Measurements from ENCODE around the gene LRTM2.

DNA sequence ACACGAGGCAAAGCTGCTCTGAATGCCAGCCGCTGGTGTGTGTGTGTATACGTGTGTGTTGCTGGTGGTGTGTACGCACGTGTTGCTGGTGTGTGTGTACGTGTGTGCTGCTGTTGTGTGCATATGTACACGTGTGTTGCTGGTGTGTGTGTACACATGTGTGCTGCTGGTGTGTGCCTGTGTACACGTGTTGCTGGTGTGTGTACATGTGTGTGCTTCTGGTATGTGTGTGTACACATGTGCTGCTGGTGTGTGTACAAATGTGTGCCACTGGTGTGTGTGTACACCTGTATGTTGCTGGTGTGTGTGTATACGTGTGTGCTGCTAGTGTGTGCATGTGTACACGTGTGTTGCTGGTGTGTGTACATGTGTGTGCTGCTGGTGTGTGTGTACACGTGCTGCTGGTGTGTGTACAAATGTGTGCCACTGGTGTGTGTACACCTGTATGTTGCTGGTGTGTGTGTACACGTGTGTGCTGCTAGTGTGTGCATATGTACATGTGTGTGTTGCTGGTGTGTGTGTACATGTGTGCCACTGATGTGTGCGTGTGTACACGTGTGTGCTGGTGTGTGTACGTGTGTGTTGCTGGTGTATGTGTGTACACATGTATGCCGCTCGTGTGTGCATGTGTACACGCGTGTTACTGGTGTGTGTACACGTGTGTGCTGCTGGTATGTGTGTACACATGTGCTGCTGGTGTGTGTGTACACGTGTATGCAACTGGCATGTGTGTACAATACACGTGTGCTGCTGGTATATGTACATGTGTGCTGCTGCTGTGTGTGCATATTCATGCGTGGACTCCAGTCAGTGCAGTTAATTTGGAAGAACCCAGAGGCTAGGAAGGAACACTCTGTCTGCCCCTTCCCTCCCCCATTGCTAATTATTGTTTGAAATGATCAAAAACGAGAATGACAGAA, 50.9 kb downstream of the LRTM2 start:
- TF ChIP-seq CTCF (conservative IDR thresholded peaks at IDR 0.05 in 1 of 2, IDR thresholded peaks at IDR 0.05 in 1 of 2; ENCODE audit: extremely low read depth in 1 of 2, insufficient read depth in 1 of 2, low read depth in 1 of 2, low read length in 2 of 2) (no peak), EZH2 (IDR thresholded peaks at IDR 0.05; ENCODE audit: borderline replicate concordance, low read length) (no peak)

Data from mammary epithelial cell (primary cell).